GM18499 (cell line): Measurements from ENCODE around the gene CNGA2.
"Not testable (repeated sequence)": the region's sequence is repeated elsewhere in the genome, so short reads cannot be mapped to it uniquely, and the experiment has no call there.

Source experiments
- ATAC-seq: cut with Tn5 transposase; IDR thresholded peaks from one replicate; pipeline ENCODE4 v1.9.1; 2021; ENCODE audit warnings: moderate number of reproducible peaks; ENCODE audit not compliant: insufficient read depth, unreplicated experiment

The CNGA2 gene

DNA sequence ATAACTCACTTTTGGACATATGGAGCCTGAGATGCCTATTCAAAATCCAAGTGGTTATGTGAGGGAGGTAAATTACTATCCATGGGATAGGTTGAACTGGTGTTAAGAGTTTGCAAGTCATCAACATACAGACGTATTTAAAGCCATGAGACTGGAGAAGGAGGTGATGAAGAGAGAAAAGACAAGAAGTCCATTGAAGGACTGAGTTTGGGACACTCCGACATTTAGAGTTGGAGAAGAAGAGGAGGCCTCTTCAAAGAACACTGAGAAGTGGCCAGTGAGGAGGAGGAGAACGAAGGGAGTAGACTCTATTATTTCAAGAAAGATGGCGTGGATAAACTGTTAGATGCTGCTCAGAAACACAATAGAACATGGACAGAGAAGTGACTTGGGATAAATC lies at the start of gene CNGA2:
TSS of gene CNGA2 (plus strand) at position 301 of the 400 bp plus-strand sequence. CDS start 3,738 bp downstream, outside the sequence.
- no peak for ATAC-seq

DNA sequence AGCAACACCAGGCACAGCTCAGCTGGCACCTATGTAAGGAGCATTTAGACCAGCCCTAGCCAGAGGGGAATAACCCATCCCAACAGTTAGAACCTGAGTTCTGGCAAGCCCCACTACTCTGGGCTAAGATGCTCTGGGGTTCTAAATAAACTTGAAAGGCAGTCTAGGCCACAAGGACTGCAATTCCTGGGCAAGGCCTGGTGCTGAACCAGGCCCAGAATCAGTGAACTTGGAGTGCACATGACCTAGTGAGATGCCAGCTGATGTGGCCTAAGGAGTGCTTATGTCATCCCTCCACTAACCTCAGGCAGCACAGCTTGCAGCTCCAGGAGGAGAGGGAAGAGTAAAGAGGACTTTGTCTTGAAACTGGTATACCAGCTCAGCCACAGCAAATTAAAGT lies 46.9 kb upstream of the CNGA2 start:
- no peak for ATAC-seq

DNA sequence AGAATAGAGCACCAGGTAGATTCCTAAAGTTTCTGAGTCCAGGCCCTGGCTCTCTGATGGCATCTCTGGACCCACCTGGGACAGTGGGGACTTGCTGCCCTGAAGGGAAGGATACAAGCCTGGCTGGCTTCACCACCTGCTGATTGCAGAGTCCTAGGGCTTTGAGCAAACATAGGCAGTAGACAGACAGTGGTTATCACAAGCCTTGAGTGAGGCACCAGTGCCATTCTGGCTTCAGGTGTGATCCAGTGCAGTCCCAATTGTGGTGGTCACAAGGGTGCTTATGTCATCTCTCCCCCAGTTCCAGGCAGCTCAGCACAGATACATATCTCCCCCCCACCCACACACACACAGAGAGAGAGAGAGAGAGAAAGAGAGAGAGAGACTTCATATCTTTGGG lies 45.9 kb upstream of the CNGA2 start:
- ATAC-seq: no peak

DNA sequence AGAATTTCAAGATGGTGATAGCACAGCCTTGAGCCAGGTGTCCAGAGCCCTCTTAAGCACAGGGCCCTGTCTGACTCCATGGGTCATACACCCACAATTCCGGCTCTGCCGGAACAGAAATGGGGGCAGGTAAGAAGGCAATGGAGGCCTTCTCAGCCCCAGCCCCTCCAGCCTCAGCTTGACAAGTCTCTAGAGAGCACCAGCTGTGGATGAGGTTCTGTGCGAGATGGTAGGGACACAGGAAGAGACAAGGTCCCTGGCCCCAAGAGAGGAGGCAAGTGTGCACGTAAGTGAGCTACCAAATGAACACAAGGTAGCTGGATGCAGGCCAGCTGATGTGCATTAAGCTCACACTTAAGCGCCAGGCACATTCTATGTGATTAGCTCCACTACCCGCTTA lies 41.7 kb upstream of the CNGA2 start:
- no peak for ATAC-seq

DNA sequence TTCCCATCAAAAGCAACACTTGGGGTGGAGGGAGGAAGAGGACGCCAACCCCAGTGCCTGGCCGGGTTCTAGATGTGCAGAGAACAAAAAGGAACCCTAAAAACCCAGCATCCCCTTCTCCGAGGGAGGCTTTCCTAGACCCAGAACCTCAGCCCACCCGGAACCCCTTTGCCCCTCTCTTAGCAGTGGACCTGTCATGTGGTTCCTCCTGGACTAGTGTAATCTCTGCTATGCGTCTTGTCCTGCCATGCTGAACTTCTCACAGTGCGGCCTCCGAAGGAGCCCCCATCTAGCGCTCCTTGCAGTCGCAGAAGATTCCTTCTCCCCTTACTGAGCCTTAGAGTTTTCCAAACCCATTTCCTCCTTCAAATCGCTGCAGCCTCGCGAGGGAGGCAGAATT lies 40.4 kb upstream of the CNGA2 start:
- no peak for ATAC-seq

DNA sequence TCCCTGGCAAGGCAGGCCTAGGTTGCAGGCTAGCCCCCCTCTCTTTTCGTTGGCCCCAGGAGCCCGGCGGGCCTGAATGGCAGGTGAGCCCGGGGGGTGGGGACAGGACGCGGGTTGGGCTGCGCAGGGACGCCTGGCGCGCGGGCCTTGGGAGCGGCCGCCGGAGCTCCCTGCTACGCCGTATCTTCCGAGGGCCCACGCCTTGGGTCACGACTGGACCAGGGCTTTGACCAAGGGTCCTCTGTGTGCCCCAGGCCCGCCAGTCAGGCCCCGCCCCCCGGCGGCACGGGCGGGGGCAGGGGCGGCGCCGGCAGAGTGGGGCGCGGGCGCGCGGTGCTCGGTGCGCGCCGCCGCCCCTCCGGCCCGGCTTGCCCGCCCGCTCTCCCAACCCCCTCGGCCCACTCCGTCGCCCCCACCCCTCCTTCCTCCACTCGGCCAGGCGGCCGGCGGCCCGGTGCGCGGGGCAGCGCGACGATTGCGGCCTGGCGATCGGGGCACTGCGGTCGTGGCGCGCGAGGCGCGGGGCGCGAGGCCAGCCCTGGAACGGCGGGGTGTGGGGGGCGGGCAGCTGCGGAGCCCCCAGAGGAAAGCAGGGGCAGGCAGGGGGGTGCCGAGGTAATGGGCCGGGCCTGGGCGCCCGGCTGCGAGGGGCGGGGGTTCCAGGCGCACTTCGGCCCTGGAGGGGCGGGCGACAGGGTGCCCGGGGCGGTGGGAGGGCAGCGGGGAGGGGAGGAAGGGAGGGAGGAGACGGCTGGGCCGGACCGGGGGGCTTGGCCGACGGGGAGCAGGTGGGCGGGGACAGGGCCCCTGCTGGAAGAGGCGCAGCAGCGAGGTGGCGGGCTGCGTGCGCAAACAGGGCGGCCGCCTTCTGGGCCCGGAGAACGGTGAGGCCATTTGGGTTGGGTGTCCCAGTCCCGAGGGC lies 39.6 kb upstream of the CNGA2 start, which contains the start of gene PRRG3:
TSS of gene PRRG3 (plus strand) at position 798 of the 922 bp plus-strand sequence. CDS start 3,357 bp downstream, outside the sequence.
- no peak for ATAC-seq

DNA sequence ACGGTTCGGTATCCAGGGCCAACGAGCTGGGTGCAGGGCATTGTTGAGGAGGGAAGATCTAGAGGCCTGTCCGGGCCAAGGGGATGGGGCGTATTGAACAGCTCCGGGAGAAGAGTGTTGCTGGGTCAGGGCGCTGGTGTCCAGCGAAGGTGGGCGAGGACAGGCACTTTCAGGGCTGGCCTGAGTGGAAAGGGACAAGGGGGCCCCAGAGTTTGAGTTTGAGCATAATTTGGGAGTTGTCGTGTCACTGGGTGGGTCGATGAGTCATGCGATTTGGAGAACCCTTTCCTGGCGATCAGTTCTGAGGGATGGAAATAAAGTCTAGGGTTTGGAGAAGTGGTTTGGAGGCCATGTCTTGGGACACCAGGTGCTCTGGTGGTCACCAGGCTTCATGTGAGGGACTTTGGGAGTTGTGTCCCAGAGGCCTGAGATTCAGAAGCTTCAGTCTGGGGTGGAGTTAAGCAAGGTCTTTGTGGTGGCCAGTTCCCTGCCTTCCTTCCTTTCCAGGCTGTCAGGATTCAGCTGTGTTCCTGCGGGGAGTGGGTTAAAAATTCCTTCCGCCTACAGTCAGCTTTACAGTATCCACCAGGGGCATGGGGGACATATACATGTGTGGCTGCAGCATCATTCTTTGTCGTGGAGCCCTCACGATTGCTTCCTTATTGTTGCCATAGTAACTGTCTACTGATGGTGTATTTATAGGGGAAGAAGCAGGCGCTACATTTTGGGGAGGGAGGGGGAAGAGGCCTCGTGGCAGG lies 38.8 kb upstream of the CNGA2 start:
- ATAC-seq: no peak

DNA sequence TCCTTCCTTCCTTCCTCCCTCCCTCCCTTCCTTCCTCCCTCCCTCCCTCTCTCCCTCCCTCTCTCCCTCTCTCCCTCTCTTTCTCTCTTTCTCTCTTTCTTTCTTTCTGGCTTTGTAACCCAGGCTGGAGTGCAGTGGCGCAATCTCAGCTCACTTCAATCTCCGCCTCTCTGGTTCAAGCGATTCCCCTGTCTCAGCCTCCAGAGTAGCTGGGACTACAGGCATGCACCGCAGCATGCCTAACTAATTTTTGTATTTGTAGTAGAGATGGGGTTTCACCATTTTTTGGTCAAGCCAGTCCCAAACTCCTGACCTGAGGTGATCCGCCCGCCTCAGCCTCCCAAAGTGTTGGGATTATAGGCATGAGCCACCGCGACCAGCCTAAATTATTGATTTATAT lies 37.5 kb upstream of the CNGA2 start:
- ATAC-seq: not testable (repeated sequence)

DNA sequence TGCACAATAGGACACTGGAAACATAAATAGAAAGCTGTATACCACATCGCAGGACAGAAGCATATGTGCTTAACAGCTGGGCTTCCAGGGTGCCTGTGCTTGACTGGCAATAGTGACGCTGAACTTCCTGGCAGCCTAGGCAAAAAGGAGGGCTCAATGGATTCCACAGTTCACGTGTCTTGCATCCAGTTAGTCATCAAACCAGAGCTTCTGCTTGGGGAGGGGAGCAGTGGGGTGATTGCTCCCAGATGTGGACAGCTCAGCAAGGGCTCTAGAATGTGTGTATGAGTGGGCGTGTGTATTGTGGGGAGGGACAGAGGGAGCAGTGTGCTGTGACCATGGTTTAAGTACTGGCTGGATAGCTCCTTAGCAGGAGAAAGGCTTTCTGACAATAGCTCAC lies 37.0 kb upstream of the CNGA2 start:
- no peak for ATAC-seq

DNA sequence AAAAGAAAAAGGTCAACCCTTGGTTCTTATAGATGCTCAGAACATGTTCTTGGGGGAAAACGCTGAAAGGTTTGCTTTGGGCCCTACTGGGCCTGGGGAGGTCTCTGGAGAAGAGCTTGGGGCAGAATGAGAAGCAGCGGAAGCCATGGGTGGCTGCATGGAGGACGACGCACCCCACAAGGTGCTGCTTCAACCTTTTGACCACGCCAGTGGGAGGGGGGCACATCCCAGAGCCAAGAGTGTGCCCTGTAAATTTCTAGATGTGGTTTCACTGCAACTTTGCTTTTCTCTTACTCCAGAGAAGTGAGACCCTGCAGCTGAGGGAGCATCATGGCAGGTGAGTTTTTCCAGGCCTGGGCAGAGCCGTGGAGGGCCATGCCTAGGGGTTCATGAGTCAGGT lies 36.1 kb upstream of the CNGA2 start:
- no peak for ATAC-seq

DNA sequence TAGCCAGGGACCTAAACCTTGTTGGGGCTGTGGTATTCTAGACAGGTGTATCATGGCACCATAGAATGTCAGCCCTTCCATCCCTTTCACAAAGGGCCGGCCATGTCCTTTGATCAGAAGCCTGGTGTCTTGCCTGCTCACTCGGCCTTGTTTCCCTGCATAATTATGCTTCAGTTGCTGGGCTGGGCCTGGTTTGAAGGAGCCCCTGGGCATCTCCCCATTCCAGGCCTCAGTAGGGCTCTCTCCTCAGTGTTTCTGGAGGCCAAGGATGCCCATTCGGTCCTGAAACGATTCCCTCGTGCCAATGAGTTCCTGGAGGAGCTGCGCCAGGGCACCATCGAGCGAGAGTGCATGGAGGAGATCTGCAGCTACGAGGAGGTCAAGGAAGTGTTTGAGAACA lies 34.8 kb upstream of the CNGA2 start:
- no peak for ATAC-seq

DNA sequence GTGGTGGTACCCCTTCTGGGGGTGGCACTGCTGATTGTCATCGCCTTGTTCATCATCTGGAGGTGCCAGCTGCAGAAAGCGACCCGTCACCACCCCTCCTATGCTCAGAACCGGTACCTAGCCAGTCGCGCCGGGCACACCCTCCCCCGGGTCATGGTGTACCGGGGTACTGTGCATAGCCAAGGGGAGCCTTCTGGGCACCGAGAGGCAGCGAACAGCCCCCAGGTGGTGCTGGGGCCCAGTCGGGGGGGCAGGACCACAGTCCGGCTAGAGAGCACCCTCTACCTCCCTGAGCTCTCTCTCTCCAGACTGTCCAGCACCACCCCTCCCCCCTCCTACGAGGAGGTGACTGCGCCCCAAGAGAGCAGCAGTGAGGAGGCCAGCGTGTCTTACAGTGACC lies 34.0 kb upstream of the CNGA2 start:
- no peak for ATAC-seq

DNA sequence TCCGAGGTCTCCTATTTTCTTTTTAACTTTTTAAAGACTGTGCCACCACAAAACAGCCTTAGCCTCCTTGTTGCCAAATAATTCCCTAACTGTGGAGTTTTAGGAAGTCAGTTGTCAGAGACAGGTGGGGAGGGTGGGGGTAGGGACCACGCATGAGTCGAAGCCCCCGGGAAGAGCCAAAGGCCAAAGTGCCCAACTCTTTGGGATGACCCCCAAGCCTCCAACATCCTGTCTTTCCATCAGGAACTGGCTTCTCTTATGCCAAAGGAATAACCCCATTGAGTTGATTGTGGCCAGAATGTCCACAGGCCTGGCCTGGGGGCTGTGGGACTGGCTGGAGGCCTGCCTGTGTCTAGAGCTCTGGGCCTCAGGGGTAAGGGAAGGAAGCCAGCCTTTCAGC lies 33.5 kb upstream of the CNGA2 start:
- no peak for ATAC-seq

DNA sequence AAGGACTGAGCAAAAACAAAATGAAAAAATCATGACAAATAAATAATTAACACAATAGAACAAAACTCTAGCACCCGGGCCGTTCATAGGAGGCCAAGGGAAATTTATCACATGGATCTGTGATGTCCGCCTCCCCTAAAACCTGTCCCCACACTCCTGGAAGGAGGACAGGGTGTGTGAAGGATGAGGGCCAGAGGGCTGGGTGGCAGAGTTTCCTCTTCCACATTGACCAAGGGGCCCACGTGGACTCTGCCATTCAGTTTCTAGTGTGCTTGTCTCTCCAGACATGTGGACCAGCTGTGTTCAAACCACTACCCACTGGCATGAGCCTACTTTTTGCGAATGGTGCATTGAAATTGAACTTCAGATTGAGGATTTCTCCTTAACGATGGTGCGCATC lies 33.0 kb upstream of the CNGA2 start:
- ATAC-seq: no peak

DNA sequence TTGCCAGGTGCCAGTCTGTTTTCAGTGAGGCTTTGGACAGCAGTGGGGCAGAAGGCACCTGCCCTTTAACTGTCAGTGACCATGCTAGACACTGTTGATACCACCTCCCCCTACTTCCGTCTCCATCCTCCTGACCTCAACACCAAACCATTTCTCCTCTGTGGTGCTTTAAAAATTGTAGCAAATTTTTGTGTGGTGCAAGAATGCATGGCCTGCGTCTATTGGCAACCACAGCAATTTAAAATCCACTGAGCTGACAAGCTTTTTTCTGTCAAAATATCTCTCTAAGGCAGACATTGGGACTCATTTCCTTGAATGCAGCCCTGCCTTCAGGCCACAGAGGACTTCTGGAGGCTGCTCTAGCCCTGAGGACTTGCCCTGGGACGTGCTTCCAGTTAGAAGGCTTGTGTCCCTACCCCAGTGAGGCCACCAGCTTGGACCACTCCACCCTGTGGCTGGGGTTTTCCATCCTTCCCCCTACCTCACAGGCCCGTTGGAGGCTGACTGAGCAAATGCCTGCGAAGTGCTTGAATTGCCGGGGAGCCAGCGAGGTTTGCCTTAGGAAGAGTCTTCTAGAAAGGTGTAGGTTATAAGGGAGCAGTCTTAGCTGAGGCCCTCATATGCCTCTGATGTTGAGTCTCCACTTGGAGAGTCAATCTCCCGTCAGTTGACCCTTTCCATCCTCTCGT lies 32.4 kb upstream of the CNGA2 start:
- ATAC-seq: no peak

DNA sequence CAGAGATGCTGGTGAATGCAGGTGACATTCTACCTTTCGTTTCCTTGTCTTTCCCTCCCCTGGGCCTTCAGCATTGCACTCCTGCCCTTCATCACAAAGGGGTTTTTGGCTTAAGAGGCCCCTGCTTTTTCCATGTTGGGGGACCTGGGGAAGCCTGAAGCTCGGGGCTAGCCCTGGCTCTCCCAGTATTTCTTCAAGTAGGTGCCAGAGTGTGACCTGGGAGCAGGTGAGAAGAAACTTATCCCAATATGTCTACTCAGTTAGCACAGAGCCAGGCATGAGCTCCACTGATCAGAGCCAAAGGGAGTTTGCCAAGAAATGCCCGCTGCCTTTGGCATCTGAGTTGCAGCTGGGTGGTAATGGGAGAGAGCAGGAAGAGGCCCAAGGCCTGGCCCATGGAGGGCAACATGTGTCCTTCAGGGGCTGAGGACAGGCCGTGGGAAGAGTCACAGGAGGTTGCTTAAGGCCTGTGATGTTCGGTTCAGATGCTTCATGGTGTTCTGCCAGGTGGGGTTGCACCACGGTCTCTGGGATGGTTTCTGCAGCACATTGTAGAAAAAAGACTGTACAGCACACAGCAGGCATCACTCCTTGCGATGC lies 31.7 kb upstream of the CNGA2 start:
- no peak for ATAC-seq

DNA sequence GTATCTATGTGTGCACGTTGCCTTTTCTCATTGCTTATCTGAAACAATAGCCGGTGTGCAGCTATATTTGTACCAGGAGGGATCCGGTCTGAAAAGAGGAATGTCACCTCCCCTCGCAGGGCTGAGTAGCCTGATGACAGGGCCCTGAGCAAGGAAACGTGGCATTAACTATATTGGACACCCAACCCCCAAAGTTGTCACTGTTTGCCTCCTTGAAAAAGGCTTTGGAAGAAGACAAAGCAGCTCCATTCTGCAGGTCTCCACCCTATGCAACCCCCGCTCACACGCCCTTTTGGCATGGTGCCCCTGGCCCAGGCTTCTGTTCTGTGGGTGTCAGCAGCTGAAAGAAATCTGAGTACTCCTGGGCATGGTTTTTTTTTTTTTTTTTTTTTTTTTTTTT lies 31.1 kb upstream of the CNGA2 start:
- ATAC-seq: no peak

DNA sequence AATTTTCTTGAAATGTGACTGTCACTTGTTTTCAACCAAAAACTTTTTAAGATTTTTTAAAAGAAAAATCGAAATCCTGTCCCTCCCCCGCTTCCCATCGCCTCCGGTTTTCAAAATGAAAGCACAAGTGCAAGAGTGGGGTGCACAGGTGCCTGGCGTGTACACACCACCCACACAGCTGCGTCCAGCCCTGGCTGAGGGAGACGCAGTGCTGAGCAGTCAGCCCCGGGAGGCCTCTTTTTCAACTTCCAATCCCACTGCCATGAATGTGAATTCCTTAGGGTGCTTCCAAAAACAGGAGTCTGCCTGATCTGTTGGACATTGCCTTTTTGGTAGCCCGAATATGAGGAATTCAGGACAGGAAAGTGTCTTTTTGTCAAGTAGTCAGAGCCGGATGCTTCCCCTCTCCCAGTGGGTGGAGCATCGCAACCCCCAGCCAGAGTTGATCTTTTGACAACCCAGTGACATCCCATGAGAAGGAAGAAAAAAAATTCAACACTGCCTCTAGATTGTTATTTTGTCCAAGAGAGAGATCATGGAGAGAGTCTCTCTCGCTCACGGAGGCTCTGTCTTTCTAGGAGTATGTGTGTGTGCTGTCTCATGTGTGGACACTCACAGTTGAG lies 30.4 kb upstream of the CNGA2 start:
- ATAC-seq: no peak

DNA sequence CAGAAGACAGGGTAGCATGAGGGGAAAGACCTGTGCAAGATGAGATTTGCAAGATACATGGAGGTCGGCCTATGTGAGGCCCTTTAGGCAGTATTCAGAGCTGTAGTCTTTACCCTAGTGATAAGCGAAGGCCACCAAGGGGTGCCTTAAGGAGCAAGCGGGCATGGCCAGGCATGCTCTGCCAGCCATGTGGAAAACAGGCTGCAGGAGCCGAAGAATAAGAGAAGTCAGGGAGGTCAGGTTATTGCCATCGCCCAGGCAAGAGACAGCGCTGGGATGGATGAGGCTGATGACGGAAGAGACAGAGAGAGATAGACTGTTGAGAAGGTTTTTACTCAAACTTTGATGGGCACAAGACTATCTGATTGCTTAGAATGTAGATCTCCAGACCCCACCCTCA lies 25.7 kb upstream of the CNGA2 start:
- ATAC-seq: no peak

DNA sequence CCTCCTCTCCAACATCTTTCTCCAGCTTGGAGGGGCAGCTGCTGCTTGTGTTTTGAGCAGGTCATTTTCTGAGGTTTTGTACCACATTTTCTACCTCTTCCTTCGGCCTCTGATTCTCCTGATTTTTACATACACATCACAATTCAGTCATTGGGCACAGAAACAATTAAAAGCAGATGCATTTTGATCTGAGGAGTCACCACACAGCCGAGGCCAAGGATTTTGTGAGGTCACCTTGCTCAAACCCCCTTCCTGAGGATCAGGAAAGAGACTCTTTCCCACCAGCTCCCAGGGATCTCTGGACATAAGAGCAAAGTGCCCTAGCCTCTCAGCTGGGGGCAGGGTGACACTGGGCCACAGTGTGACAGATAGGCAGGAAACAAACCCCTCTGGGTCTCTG lies 24.1 kb upstream of the CNGA2 start:
- no peak for ATAC-seq
